ENCODE measurements around the gene ZRANB3.

Gene ZRANB3

GRCh38 chr2:135494917-135495316, 36.1 kb downstream of the ZRANB3 start:
- H3K9ac ChIP-seq (ENCODE audit: low read length) = no peak overlapping the region
- H3K4me1 ChIP-seq (ENCODE audit: low read length) = no peaks in the 10 kb centered on the region
- TF ChIP-seq EZH2phosphoT487 (IDR thresholded peaks at IDR 0.05; ENCODE audit: low read length) = no peak
- no peak for TF ChIP-seq EZH2 (optimal IDR thresholded peaks at IDR 0.05; ENCODE audit: low read depth, low read length)
- TF ChIP-seq CTCF (IDR thresholded peaks at IDR 0.05; ENCODE audit: low read length) = no peak
- H3K27me3 ChIP-seq (replicated peaks; ENCODE audit: insufficient read depth, low read length) = no peaks in the 10 kb centered on the region
- no peaks in the 10 kb centered on the region for H3K9me2 ChIP-seq (replicated peaks; ENCODE audit: insufficient read depth, low read length)
- H3K27ac ChIP-seq (ENCODE audit: low read length) = no peak overlapping the region
- no peaks in the 10 kb centered on the region for H3K79me2 ChIP-seq (ENCODE audit: low read length)
- H3K9me3 ChIP-seq (replicated peaks; ENCODE audit: insufficient read depth, low read length) = no peaks in the 10 kb centered on the region
- no peak overlapping the region for H3K4me3 ChIP-seq (ENCODE audit: low read length)
- H3K4me2 ChIP-seq (ENCODE audit: low read depth, low read length) = no peak overlapping the region
- H3F3A ChIP-seq (ENCODE audit: insufficient read depth, low read length) = no peaks in the 10 kb centered on the region
- no peak overlapping the region for H2AFZ ChIP-seq (ENCODE audit: low read length)
- H4K20me1 ChIP-seq (ENCODE audit: insufficient read depth, low read length) = no peaks in the 10 kb centered on the region
- no peaks in the 10 kb centered on the region for H3K36me3 ChIP-seq (replicated peaks; ENCODE audit: insufficient read depth, low read length)
- no peak for DNase-seq

- Histone ChIP-seq H3K79me2 (ENCODE audit: low read length) (no peaks in the 10 kb centered on the region), H3K27me3 (replicated peaks; ENCODE audit: insufficient read depth, low read length) (no peaks in the 10 kb centered on the region), H3K4me3 (ENCODE audit: low read length) (no peak overlapping the region), H3K36me3 (replicated peaks; ENCODE audit: insufficient read depth, low read length) (no peaks in the 10 kb centered on the region), H3K4me2 (ENCODE audit: low read depth, low read length) (no peak overlapping the region), H3K4me1 (ENCODE audit: low read length) (no peaks in the 10 kb centered on the region), H3K9me2 (replicated peaks; ENCODE audit: insufficient read depth, low read length) (no peaks in the 10 kb centered on the region), H3F3A (ENCODE audit: insufficient read depth, low read length) (no peaks in the 10 kb centered on the region), H3K9me3 (replicated peaks; ENCODE audit: insufficient read depth, low read length) (no peaks in the 10 kb centered on the region), H2AFZ (ENCODE audit: low read length) (no peak overlapping the region), H3K9ac (ENCODE audit: low read length) (no peak overlapping the region), H4K20me1 (ENCODE audit: insufficient read depth, low read length) (no peaks in the 10 kb centered on the region), H3K27ac (ENCODE audit: low read length) (no peak overlapping the region)
- TF ChIP-seq EZH2phosphoT487 (IDR thresholded peaks at IDR 0.05; ENCODE audit: low read length) = no peak
- TF ChIP-seq CTCF (IDR thresholded peaks at IDR 0.05; ENCODE audit: low read length) = no peak
- TF ChIP-seq EZH2 (optimal IDR thresholded peaks at IDR 0.05; ENCODE audit: low read depth, low read length) = no peak
- DNase-seq = no peak
Measured at GRCh38 chr2:135494503-135494902, 36.5 kb downstream of the ZRANB3 start.

GRCh38 chr2:135490376-135490775, 40.6 kb downstream of the ZRANB3 start:
- no peak overlapping the region for H3K4me2 ChIP-seq (ENCODE audit: low read depth, low read length)
- no peak for DNase-seq
- no peak for TF ChIP-seq CTCF (IDR thresholded peaks at IDR 0.05; ENCODE audit: low read length)
- TF ChIP-seq EZH2phosphoT487 (IDR thresholded peaks at IDR 0.05; ENCODE audit: low read length) = no peak
- no peak for TF ChIP-seq EZH2 (optimal IDR thresholded peaks at IDR 0.05; ENCODE audit: low read depth, low read length)
- no peaks in the 10 kb centered on the region for H3K79me2 ChIP-seq (ENCODE audit: low read length)
- no peaks in the 10 kb centered on the region for H3K27me3 ChIP-seq (replicated peaks; ENCODE audit: insufficient read depth, low read length)
- H3K36me3 ChIP-seq (replicated peaks; ENCODE audit: insufficient read depth, low read length) = no peaks in the 10 kb centered on the region
- no peaks in the 10 kb centered on the region for H3K9me2 ChIP-seq (replicated peaks; ENCODE audit: insufficient read depth, low read length)
- H3K9ac ChIP-seq (ENCODE audit: low read length) = no peak overlapping the region
- no peaks in the 10 kb centered on the region for H4K20me1 ChIP-seq (ENCODE audit: insufficient read depth, low read length)
- no peaks in the 10 kb centered on the region for H3F3A ChIP-seq (ENCODE audit: insufficient read depth, low read length)
- H3K4me1 ChIP-seq (ENCODE audit: low read length) = no peaks in the 10 kb centered on the region
- H3K27ac ChIP-seq (ENCODE audit: low read length) = no peak overlapping the region
- no peaks in the 10 kb centered on the region for H3K9me3 ChIP-seq (replicated peaks; ENCODE audit: insufficient read depth, low read length)
- H2AFZ ChIP-seq (ENCODE audit: low read length) = no peak overlapping the region
- H3K4me3 ChIP-seq (ENCODE audit: low read length) = no peak overlapping the region

Data from MM.1S (cell line).